ENCODE measurements around the gene PCP4.

Gene PCP4

DNA sequence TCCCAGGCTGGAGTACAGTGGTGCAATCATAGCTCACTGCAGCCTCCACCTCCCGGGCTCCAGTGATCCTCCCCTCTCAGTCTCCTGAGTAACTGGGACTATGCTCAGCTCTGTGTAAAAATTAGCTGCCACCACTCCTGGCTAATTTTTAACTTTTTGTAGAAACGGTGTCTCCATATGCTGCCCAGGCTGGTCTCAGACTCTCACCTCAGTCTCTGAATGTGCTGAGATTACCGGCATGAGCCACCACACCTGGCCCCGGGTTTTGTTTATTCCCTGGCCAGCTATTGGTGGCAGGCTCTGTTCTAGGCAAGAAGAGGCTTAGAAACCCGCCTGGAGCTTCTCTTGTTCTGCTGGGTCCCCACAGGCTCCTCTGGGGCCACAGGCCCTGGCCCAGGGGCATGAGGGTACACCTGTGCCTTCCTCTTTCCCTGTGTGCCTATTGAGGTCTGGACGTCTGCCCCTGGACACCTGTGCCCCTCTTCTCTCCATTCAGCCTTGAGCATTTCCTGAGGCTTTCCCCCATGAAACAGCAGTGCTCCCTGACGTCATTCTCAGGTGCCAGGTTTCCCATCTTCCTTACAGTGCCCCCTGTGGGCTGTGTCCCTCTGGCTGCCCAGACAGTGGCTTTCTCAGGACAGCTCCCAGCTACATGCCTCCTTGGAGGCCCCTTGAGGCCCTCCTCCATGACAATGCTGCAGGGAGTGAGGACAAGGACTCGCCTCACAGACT, 57.5 kb downstream of the PCP4 start:
- no peak for DNase-seq

DNA sequence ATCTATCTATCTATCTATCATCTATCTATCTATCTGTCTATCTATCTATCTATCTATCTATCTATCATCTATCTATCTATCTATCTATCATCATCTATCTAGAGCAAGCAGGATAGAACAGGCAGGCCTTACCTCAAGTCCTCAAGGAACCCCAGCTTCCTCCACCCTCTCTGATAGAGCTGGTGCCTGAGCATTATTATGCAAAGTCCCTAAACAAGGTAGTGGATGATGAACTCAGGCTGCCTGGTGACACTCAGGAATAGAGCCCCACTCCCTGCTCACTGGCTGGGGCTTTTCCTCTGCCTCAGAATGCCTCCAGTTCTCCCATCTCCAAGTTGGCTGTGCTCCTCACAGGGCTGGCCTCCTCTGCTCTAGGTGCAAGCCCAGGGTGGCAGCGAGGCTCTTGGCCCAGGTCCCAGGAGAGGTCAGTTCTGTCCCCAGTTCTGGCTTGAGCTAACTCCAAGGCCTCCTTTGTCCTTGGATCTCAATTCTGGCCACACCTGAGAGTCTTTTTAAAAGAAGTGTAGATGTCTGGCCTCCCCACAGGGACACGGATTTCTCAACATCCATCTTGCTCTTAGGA, 60.2 kb downstream of the PCP4 start:
- DNase-seq = no peak

DNA sequence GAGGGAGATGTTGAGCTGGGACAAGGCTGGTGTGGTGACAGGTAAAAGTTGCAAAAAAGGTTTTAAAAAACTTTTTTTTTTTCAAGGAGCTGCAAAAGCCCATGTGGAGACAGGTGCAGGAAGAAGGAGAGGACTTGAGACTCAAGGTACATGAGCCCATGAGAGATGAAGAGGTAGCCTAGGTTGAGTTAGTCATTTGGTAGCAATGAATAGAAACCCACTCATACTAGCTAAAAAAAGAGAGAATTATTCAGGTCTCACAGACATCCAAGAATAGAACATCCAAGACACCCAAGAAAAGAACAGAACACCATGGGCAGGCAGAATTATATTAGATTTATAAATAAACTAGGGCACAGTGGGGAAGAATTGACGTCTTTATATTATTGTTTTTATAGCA, 65.1 kb downstream of the PCP4 start:
- DNase-seq = no peak

DNA sequence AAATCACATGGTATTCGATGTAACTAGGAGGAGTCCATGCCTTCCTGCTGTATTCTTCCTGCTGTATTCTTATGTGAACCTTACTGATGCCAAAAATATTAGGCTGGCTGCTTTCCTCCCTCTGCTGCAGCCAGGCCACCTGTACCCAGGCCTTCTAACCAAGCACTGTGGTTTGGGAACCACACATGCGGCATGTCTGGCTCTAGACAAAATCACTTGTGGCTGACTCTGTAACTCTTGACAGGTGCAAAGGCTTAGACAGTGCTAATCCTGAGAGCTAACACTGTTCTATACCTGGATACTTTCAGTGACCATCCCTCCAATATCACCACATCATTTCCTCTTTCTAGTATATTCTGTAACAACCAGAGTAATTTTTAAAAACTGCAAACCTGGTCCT, 67.7 kb downstream of the PCP4 start:
- DNase-seq = no peak

DNA sequence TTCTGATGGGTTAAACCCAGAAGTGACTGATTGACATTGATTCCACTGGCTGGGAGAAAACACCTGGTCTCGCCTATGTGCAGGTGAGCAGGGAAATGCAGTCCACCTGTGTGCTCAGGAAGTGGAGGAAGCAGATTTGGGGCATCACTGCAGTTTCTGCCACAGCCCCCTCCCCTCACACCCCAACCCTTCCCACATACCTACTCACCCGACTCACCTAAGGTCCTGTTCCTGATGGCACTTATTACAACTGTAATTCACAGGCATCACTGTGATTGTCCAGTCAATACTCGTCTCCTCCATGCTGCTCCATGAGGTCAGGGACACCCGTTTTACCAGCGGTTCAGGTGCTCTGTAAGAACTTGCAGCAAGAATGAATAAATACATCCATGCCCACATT, 68.5 kb downstream of the PCP4 start:
- no peak for DNase-seq

DNA sequence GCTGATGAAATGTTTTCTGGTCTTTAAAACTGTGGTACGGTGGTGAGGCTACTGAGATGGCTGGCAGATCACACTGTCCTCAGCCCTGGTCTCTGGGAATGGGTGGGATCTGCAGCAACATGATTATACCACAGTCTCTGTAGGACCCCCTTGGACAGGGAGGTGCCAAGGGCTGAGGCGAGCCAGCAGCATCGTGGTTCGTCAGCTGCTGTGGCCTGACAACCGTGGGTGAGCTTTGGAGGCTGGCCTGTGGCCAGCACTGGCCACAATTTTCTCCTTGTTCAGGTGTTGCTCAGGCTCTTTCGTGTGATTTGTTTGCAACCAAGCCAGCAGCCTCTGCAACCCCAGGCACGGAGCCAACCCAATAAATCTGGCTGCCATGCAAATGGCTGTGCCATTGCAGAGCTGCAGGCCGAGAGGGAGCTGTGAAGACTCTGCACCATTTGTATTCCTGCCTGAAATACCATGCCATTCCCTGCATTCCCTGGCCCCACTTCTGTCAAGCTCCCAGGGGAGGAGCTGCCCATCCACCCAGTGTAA, 70.9 kb downstream of the PCP4 start:
- peak; percentile 43 for DNase-seq

DNA sequence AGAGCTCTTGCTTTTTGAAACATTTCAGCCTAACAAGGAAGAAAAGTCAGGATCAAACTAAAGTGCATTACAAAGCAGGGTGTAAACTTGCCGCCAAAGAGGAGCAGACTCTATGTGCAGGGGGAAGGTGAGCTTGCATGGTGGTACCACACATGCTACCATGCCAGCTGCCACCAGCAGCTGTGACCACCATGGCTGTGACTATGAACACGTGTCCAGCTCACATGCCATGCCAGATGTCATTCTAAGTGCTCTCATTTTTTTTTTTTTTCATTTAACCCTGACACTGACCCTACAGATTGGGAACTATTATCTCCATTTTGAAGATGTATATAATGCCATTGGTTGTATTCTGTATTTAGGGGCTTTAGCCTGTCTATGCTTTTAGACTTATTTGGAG, 79.0 kb downstream of the PCP4 start:
- DNase-seq = no peak

DNA sequence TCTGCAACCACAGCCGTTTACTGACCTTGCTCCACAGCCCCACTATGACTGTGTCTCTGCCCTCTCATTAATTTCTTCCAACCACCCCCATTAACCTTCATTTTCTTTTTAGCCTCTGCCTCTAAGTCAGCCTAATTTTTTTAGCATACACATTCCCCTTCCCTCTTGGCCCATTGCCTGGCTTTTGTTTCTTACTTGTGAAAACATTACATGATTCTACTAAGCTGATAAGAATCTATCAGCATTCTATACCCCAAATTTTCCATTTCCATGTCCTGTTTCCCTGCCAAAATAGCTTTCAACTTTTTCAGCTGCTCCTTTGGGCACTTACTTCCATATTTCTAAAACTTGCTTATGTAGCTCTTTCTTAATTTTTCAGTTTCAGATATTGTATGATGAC, 79.8 kb downstream of the PCP4 start:
- no peak for DNase-seq

DNA sequence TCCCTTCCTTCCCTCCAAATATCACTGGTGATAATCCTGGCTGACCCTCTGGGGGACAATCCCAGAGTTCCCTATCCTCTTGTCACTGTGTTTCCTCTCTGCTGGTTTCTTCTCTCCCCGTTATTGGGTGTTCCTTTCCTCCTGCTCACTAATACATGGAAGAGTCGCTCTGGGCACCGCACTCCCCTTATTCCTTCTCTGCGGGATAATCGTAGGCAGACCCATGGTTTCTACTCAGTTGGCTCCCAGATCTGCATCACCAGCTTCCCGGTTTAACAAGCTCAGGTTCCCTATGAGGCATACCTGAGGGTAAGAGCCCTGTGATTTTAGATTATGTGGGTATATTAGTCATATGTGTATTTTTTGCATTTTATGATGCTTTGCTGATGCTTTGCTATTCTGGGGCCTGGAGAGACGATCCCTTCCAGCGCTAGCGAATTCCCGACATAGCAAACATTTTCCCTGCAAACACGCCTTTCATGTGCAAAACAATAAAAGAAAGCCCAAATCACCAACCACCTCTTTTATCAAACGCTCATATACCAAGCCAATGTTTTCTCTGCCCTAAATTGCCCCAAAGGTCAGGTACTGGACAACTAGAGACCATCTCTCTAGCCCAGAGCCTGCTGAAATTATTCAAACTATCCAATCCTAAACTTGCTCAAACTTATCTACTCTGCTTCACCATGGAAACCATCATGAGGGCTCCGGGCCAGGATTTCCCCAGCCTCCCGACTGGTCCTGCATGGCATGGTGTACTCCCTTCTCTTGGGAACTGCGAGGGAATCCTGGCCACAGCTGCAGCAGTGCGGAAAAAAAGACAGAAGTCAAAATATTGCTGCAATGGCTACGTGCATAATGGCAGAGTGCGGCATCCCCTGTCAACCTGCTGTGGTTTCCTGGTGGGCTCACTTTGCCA, 84.2 kb downstream of the PCP4 start:
- DNase-seq = no peak

DNA sequence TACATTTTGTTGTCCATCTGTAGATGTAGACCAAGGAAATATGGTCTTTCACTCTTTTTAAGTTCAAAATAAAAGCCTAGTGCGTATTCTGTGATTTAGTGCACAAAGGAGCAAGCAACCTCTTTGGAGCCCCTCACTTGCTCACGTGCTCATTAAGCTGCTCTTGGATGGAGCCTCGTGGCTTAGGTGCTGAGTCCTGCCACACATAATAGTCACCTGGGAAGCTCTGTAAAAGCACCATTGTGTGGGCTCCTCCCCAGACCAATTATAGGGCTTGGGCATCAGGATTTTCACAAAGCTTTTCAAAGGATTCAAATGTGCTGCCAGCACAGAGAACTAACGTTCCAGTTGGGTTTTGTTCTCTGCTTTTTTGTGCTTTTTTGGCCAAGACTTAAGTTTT, 85.0 kb downstream of the PCP4 start:
- DNase-seq = no peak

DNA sequence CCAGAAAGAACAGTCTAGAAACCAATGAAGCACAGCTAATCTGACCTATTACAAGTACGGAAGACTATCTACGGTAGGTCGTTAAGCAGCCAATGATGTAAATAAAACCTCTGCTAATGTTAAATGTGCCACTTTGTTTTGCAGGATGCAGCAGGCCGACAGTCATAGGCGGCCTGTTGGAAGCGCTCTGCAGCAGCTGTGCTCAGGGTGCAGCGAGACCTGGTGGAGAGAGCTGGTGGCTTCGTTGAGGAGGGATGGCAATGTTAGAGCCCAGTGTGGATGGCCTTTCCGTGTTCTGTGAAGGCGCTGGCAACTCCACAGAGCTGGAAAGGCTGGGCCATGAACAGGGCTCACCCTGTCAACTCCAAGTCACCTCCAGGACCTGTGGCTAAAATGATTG, 87.3 kb downstream of the PCP4 start:
- DNase-seq = no peak

DNA sequence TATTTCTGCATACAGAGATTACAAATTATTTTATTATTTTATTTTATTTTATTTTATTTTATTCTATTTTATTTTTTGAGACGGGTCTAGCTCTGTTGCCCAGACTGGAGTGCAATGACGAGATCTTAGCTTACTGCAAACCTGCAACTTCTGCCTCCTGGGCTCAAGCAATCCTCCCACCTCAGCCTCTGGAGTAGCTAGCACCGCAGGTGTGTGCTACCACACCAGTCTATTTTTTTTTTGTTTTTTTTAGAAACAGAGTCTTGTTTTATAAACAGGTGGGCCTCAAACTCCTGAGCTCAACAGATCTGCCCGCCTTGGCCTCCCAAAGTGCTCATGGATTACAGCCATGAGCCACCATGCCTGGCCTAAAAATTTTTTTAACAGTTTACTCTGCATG, 88.1 kb downstream of the PCP4 start:
- no peak for DNase-seq

DNA sequence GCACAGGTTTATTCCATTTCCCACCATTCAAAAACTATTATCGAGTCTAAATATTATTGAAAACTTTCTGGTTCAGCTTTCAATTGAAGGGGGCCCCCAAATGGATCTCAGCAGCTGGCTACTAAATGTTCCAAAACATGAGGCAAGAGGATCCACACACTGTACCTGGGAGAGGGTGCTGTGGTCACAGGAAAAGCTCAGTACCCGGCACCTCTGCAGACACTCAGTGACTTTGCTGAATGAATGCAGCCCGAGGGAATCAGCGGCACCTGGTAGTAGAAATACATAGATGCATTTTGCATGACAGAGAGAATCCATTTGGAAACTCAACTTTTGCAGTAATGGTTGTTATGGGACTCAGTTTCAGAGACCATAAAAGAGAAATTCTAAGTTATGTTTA, 89.3 kb downstream of the PCP4 start:
- DNase-seq = no peak

DNA sequence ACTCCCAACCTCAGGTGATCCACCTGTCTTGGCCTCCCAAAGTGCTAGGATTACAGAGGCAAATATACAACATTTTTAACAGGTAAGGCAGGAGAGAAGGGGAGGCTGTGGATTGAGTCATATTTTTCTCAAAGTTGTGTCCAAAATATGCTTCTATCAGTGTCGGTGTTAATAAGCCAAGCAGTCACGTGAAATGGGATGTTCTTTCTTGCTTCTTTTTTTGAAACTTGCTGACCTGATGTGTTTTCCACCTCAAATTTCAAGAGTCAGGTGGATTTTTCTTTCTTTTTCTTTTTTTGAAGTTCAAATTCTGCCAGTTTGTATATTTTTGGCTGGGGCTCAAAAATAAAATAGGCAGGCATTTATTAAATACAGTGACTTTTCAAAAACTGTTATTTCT, 91.5 kb downstream of the PCP4 start:
- DNase-seq = no peak

DNA sequence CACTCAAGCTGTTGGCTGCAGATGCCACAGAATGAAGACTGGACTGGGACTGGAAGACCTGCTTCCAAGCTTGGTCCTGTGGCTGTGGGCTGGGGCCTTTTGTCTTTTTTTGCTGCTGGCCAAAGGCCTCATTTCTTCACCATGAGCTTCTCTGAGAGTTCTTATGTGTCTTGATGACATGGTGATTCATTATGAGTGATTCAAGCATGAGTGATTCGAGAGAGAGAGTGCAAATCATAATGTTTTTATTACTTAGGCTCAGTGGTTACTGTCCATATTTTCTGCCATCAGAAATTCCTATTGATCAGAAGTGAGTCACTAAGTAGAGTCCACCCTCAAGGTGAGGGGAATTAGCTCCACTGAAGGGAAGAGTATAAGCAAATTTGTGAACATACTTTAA, 94.0 kb downstream of the PCP4 start:
- DNase-seq = no peak

DNA sequence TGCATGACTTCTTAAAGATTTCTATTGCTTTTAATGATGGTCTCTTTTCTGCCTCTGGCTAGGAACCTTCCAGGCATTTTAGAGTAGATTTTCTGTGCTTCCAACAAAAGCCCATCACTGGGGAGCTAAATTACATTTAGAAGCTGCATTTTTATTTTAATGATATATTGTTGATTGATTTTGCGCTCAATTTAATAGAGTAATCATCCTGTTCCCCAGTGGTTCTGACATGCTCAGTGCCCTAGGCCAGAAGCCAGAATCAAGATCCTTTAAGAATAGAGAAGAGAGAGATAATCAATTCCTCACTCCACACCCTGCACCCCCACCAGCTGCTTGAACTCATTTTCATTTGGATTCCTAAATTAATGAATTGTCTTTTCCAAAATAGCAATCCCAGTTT, 97.8 kb downstream of the PCP4 start:
- DNase-seq = no peak

DNA sequence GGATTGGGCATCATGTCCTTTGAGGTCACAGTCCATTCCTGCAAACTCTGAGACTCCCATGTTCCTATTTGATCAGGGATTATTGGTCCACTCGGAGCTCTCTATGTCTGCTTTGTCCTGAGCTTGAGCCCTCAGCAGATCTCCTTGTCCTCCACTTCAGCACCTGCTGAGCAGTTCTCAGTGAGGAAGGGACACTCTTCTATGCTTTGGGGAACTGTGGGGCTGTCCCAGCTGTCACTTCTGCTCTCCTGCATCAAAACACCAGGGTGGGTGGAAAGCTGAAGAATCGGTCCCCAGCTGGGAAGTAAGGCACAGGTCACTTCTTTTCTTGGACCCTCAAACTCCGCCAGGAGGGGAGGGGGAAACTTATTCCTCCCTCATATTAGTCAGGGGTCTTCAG, 99.5 kb downstream of the PCP4 start:
- DNase-seq = no peak

DNA sequence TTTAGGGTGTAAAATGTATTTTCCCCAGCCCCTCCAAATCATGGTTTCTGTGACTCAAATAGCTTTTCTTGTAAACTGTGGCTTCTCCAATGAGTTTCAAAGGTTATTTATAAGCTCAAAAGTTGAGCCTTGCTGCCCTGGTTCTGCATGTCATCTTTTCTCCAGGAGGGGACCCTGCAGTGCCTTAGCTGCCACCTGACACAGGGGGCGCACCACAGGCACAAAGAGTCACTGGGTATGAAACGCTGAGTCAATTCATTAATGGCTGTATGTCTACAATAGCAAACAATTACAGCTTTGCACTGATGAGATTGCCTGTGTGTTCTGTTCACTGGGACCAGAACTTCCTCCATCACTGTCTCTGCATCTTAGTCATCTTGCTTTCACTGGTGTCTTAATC, 100.8 kb downstream of the PCP4 start:
- no peak for DNase-seq

DNA sequence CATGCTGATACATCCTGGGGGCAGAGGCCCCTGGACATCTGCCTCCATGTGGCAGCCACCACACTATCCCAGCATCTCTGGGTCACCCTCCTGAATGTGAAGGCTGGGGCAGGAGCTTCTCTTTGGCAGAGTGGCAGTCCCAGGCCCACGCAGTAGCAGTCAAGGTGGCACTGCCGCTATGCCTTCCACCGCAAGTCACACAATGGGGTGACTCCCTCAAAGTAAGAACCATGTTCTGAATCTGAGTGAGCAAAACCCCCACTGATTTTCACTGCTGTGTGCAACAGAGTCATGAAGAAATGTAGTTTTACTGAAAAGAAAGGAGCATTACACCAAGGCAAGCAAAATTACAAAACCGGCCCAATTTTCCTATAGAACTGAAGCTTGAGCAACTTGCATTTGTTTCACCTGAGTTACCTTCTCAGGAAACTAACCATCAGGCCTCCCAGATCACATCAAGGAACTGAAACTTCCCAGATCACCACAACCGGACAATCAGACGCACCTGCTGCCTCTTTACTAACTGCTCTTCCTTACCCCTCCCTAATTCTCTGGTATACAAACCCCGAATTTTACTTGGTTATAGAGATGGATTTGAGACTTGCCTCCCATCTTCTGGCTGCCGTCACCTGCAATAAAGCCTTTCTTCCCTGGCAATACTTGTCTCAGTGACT, 102.6 kb downstream of the PCP4 start:
- no peak for DNase-seq

DNA sequence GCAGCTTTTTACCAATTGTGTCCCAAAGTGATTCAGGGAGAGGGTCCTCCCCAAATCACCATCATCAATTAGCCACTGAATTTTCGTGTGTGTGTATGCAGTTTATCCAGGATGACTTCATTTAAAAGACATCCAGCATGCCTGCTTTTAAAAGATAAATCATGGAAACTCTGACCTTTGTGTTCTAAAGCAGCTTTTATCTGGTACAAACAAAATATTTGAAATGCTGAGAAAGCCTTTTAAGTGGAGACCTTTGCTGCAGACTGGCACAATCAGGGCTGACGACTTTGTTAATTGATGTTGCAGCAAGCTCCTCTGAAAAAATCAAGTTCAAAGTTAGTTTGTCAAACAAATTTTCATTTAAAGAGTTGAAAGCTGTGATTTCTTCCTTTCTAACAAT, 104.7 kb downstream of the PCP4 start:
- DNase-seq = no peak

DNA sequence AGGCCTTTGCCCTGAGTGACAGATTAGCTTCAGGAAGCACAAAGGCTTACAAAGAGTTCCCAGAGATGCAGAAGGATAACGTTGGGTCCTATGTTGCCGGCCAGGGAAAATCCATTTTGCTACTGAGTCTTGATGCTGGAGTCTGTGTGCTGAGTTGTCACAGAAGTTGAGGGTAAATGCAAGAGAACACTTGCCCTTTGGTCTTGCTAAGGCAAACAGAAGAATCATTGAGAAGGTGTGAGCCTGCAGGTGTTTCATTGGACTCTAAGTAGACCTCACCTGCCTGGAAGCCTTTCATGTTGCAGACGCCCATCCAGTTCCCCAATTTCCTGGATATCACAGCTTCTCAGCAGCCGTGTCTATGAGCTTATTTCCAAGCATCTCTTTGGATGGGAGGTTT, 105.2 kb downstream of the PCP4 start:
- DNase-seq = no peak

DNA sequence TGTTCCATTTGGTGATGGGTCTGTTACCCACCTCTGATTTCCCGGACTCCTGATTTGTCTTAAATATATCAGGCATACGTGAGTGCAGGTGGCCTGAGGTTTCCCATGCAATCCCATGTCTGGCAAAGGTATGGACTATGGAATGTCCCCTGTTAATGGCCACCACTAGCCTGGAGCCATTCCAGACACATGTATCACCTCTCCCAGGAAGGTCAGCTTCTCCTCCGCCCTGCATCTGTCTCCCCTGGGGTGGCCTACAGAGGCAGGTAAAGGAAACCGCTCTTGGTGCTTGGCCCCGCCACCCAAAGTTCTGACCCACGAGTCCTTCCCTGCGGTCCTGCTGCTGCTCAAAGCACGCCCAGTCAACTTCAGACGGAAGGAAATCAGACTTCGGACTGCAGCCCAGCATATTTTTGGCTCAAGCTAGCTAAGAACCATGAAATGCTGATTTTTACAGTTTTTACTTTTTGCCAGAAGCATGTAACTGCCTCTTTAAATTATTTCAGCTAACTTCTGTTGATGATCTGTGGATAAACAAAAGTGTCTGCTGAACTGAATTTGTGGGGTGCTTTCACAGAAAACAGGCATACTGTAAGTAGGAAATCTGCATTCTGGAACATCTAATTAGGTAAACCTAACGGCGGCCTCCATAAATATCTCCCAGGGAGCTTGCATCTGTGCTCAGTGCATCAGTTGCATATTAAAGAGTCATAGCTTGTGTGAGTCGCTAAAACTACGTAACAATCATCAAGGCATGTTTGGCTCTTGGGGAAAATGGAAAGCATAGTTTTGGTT, 105.9 kb downstream of the PCP4 start:
- DNase-seq = no peak
